ENCODE data around the gene HMG20B.

The HMG20B gene

DNA sequence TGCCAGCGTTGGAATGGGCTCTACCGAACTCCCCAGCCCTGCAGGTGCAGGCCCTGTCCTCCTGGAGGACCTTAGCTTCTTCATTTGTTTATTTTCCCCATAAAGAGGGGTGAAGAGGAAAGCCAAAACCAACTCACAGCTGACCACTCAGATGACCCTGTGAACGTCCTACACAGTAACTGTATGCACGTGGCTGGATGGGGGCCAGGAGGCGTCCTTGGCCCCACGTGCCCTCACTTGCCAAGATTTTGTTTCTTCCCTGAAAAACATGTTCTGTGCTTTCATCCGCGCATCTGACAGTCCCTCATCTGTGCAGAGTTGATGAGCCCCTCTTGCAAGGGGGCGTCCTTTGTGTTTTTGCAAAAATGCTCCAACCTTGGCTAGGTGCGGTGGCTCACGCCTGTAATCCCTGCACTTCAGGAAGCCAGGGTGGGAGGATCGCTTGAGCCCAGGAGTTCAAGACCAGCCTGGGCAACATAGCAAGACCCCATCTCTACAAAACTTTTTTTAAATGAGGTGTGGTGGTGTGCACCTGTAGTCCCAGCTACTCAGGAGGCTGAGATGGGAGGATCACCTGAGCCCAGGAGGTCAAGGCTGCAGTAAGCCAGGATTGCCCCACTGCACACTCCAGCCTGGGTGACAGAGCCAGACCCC, 39.1 kb upstream of the HMG20B start:
- Mint-ChIP-seq H3K4me1 (ENCODE audit: low read depth) (no peaks in the 10 kb centered on the region), H3K27me3 (ENCODE audit: low read depth) (no peaks in the 10 kb centered on the region), H3K9me3 (no peaks in the 10 kb centered on the region), H3K27ac (no peak overlapping the region), H3K4me3 (no peak overlapping the region), H3K36me3 (ENCODE audit: low read depth) (peaks cover 16% of the 10 kb centered on the region)

DNA sequence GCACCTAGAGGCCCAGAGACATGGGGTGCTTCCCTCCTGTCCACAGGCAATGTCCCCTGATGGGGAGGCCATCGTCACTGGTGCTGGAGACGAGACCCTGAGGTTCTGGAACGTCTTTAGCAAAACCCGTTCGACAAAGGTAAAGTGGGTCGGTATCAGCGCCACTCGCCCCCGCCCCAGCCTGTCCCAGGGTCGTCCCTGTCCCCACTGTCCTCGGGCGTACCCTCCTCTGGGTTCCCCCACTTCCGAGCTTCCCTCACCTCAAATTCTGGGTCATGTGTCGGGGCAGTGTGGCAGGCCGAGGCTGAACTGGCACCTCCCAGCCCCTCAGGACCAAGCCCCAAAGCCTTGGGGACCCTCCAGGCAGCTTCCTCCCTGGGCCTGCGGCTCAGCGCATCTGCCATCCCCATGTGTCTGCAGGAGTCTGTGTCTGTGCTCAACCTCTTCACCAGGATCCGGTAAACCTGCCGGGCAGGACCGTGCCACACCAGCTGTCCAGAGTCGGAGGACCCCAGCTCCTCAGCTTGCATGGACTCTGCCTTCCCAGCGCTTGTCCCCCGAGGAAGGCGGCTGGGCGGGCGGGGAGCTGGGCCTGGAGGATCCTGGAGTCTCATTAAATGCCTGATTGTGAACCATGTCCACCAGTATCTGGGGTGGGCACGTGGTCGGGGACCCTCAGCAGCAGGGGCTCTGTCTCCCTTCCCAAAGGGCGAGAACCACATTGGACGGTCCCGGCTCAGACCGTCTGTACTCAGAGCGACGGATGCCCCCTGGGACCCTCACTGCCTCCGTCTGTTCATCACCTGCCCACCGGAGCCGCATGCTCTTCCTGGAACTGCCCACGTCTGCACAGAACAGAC, 38.1 kb upstream of the HMG20B start:
- H3K4me1 Mint-ChIP-seq (ENCODE audit: low read depth) = no peaks in the 10 kb centered on the region
- H3K36me3 Mint-ChIP-seq (ENCODE audit: low read depth) = peaks cover 20% of the 10 kb centered on the region
- no peak overlapping the region for H3K27ac Mint-ChIP-seq
- no peak overlapping the region for H3K4me3 Mint-ChIP-seq
- no peaks in the 10 kb centered on the region for H3K9me3 Mint-ChIP-seq
- no peaks in the 10 kb centered on the region for H3K27me3 Mint-ChIP-seq (ENCODE audit: low read depth)

DNA sequence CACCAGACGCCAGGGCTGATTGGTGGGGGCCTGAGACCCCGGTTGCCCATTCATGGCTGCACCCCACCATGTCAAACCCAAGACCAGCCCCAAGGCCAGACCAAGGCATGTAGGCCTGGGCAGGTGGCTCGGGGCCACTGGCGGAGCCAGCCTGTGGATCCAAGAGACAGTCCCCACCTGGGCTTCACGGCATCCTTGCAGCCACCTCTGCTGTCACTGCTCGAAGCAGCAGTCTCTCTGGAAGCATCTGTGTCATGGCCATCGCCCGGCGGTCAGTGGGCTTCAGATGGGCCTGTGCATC, 37.6 kb upstream of the HMG20B start:
- Mint-ChIP-seq H3K27ac (no peak overlapping the region), H3K27me3 (ENCODE audit: low read depth) (no peaks in the 10 kb centered on the region), H3K36me3 (ENCODE audit: low read depth) (peaks cover 24% of the 10 kb centered on the region), H3K4me1 (ENCODE audit: low read depth) (no peaks in the 10 kb centered on the region), H3K4me3 (no peak overlapping the region), H3K9me3 (no peaks in the 10 kb centered on the region)

GRCh38 chr19:3535563-3535965, 37.2 kb upstream of the HMG20B start:
- H3K36me3 Mint-ChIP-seq (ENCODE audit: low read depth) = peaks cover 24% of the 10 kb centered on the region
- H3K27me3 Mint-ChIP-seq (ENCODE audit: low read depth) = no peaks in the 10 kb centered on the region
- no peak overlapping the region for H3K4me3 Mint-ChIP-seq
- no peaks in the 10 kb centered on the region for H3K9me3 Mint-ChIP-seq
- no peak overlapping the region for H3K27ac Mint-ChIP-seq
- no peaks in the 10 kb centered on the region for H3K4me1 Mint-ChIP-seq (ENCODE audit: low read depth)

GRCh38 chr19:3535981-3536380, 36.8 kb upstream of the HMG20B start:
- Mint-ChIP-seq H3K36me3 (ENCODE audit: low read depth) (peaks cover 24% of the 10 kb centered on the region), H3K9me3 (no peaks in the 10 kb centered on the region), H3K4me1 (ENCODE audit: low read depth) (no peaks in the 10 kb centered on the region), H3K27me3 (ENCODE audit: low read depth) (no peaks in the 10 kb centered on the region), H3K4me3 (no peak overlapping the region), H3K27ac (no peak overlapping the region)

DNA sequence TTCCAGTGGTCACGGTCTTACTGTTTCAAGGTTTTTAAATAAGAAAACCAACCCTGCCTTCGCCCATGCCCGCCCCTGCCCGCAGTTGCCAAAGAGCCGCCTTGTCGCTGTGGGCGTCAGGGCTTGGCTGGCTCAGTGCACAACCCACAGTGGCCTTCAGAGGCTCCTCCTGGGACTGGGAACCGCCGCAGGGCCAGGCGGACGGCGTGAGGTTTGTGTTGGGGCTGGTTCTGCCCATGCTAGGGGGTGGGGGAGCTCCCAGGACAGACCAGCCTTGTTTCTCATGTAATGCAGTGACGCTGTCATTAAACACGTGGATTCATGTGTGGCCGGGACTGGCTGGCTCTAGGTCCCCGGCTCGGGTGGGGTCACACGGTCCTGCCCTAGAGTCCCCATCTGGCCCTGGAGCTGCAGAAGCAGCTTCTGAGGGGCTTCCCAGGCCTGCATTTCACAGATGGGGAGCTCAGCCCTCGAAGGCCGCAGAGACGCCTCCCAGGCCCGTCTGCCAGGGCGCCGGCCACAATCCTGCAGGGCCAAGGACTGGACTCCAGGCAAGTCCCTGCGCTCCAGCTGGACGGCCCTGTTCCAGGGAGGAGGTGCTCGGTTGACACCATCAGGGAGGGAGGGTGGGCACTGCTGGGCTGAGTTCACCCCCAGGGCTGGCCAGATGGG, 36.2 kb upstream of the HMG20B start:
- Mint-ChIP-seq H3K4me1 (ENCODE audit: low read depth) (no peaks in the 10 kb centered on the region), H3K4me3 (no peak overlapping the region), H3K9me3 (no peaks in the 10 kb centered on the region), H3K36me3 (ENCODE audit: low read depth) (peaks cover 24% of the 10 kb centered on the region), H3K27ac (no peak overlapping the region), H3K27me3 (ENCODE audit: low read depth) (no peaks in the 10 kb centered on the region)

DNA sequence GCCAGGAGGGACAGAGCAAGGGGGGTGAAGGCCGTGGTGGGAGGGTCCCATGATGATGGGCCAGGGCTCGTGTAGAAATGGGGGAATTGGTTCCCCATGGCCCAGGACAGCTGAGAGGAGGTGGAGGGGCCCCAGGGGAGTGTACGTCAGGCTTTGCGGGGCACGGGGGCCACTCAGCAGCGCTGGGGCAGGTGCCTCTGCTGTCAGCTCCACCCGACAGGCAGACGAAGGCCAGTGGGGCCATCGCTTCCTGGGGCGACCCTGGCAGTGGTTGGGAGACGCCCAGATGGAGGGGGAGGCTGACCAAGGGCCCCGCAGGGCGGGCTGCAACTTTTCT, 35.7 kb upstream of the HMG20B start:
- H3K9me3 Mint-ChIP-seq = no peaks in the 10 kb centered on the region
- no peak overlapping the region for H3K27ac Mint-ChIP-seq
- no peak overlapping the region for H3K4me3 Mint-ChIP-seq
- no peaks in the 10 kb centered on the region for H3K4me1 Mint-ChIP-seq (ENCODE audit: low read depth)
- peaks cover 24% of the 10 kb centered on the region for H3K36me3 Mint-ChIP-seq (ENCODE audit: low read depth)
- no peaks in the 10 kb centered on the region for H3K27me3 Mint-ChIP-seq (ENCODE audit: low read depth)

DNA sequence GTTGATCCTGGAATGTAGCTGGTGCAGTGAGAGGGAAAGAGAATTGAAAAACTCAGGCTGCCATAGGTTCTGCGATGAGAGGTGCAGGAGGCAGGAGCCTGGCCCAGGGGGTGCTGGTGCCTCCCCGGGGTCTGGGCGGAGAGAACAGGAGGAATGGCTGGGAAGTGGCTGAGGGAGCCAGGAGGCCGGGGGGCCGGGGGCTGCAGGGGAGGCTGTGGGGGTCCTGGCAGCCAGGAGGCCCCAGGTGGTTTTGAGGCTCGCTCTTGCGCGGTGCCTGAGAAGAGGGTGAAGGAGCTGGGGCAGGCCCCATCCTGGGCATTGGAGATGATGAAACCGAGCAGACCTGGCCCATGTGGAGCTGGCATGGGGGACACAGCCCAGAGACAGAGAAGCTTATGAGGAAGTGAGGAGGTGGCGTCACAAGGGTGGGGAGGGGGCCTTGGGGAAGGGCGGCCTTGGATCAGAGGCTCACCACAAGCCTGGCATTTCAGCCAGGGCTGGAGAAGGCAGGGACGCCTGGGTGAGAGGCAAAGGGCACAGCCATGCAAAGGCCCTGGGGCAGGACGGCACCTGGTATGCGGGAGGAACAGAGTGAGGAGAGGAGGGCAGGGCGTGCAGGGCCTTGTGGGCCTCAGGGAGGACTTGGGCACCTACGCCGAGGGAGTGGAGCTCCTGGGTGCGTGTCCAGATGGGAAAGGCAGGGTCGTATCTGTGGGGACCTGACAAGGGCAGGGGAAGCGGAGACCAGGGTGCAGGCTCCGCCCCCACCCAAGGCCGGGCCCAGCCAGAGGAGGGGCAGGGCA, 35.1 kb upstream of the HMG20B start:
- Mint-ChIP-seq H3K4me3 (no peak overlapping the region), H3K36me3 (ENCODE audit: low read depth) (peaks cover 24% of the 10 kb centered on the region), H3K27ac (no peak overlapping the region), H3K4me1 (ENCODE audit: low read depth) (no peaks in the 10 kb centered on the region), H3K9me3 (no peaks in the 10 kb centered on the region), H3K27me3 (ENCODE audit: low read depth) (no peaks in the 10 kb centered on the region)

DNA sequence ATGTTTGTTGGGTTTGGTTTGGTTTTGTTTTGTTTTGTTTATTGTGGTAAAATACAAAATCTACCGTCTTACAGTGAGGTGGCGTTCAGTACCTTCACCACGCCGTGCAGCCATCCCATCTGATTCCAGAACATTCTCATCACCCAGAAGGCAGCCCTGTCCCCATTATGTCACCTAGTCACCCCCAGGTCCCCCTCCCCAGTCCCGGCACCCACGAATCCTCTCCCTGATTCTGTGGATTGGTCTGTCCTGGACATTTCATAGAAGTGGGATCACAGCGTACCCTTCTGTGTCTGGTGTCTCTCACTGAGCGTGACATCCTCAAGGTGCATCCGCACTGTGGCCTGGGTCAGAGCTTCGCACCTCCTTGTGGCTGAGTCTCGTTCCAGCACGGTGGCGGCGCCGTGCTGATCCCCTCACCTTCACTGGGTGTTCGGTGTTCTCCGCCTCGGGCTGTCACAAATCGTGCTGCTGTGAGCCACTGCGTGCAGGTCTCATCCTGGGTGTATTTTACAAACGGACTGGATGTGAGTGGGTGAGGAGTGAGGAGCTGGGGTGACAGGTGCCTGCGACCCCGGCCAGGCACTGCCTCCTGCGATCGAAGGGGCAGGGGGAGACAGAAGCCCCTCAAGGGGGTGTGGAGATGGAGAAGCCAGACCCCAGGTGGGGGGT, 34.4 kb upstream of the HMG20B start:
- Mint-ChIP-seq H3K4me1 (ENCODE audit: low read depth) (no peaks in the 10 kb centered on the region), H3K4me3 (no peak overlapping the region), H3K9me3 (no peaks in the 10 kb centered on the region), H3K36me3 (ENCODE audit: low read depth) (peaks cover 23% of the 10 kb centered on the region), H3K27ac (no peak overlapping the region), H3K27me3 (ENCODE audit: low read depth) (no peaks in the 10 kb centered on the region)

GRCh38 chr19:3538965-3539755, 33.6 kb upstream of the HMG20B start, which contains the start of gene TEKTIP1:
TEKTIP1 (plus strand) TSS chr19:3539174; CDS start chr19:3539178, 4 bp downstream.
- Mint-ChIP-seq H3K4me3 (no peak within 1 kb of the TSS), H3K36me3 (ENCODE audit: low read depth) (peaks cover 18% of the 10 kb centered on the region), H3K9me3 (no peaks in the 10 kb centered on the region)

GRCh38 chr19:3539756-3540118, 33.0 kb upstream of the HMG20B start:
- no peaks in the 10 kb centered on the region for H3K27me3 Mint-ChIP-seq (ENCODE audit: low read depth)
- no peak overlapping the region for H3K4me3 Mint-ChIP-seq
- H3K9me3 Mint-ChIP-seq = no peaks in the 10 kb centered on the region
- H3K36me3 Mint-ChIP-seq (ENCODE audit: low read depth) = peaks cover 15% of the 10 kb centered on the region
- H3K27ac Mint-ChIP-seq = no peak overlapping the region
- no peaks in the 10 kb centered on the region for H3K4me1 Mint-ChIP-seq (ENCODE audit: low read depth)

More at GRCh38 chr19:3538965-3539755, 33.6 kb upstream of the HMG20B start, which contains the start of gene TEKTIP1:
- H3K4me1 Mint-ChIP-seq (ENCODE audit: low read depth) = no peaks in the 10 kb centered on the region
- H3K27ac Mint-ChIP-seq = no peak within 1 kb of the TSS
- H3K27me3 Mint-ChIP-seq (ENCODE audit: low read depth) = no peaks in the 10 kb centered on the region

DNA sequence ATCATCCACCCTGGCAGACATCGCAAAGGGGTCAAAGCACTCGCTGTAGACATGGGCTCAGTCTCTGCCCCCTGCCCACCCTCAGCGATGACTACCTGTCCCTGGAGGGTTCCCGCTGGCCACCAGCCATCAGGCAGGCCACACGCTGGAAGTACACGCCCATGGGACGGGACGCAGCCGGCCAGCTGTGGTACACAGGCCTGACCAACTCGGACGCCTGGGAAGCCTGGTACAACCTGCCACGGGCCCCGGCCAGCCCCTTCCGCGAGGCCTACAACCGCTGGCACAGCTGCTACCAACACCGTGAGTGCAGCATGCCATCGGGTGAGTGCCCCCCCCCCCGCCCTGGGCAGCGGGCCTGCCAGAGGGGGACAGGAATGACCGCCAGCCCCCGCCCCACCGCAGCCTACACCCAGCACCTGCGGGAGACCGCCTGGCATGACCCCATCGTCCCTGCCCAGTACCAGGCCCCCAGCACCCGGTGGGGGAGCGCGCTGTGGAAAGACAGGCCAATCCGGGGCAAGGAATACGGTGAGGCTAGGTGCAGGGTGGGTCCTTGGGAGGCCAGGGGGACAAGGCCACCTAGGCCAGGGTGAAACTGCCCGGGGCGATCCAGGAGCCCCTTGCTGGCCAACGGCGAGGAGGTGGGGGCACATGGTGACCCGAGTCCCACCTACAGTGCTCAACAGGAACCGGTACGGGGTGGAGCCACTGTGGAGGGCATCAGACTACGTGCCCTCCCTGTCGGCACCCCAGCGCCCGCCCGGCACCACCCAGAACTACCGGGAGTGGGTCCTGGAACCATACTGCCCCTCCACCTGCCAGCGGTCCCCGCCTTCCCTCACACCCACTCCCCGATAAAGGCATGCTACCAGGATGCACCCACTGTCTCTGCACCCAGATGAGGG, 29.3 kb upstream of the HMG20B start:
- Mint-ChIP-seq H3K9me3 (no peaks in the 10 kb centered on the region), H3K27ac (no peak overlapping the region), H3K4me3 (no peak overlapping the region), H3K4me1 (ENCODE audit: low read depth) (peaks cover 6% of the 10 kb centered on the region), H3K36me3 (ENCODE audit: low read depth) (peaks cover 20% of the 10 kb centered on the region), H3K27me3 (ENCODE audit: low read depth) (no peaks in the 10 kb centered on the region)

GRCh38 chr19:3544058-3544376, 28.7 kb upstream of the HMG20B start:
- Mint-ChIP-seq H3K9me3 (no peaks in the 10 kb centered on the region), H3K36me3 (ENCODE audit: low read depth) (peaks cover 17% of the 10 kb centered on the region)

More at GRCh38 chr19:3544058-3544376, 28.7 kb upstream of the HMG20B start:
- Mint-ChIP-seq H3K27me3 (ENCODE audit: low read depth) (no peaks in the 10 kb centered on the region), H3K4me1 (ENCODE audit: low read depth) (peaks cover 6% of the 10 kb centered on the region), H3K4me3 (no peak overlapping the region), H3K27ac (no peak overlapping the region)
